H1 (cell line): ENCODE measurements around the gene TSPAN32. TPM values are rescaled to one million over a fixed set of nuclear protein-coding genes. Genes with fewer than 3 reads are reported as not detected.

Experiments used
- JUN ChIP-seq: IDR thresholded peaks from 2 replicates; pipeline ENCODE4 v1.6.1; 2011; ENCODE audit warnings: low read depth, mild to moderate bottlenecking, improper control_type of control experiment, low read length
- KDM4A ChIP-seq: IDR thresholded peaks from one replicate; pipeline ENCODE4 v1.7.1; 2012; ENCODE audit warnings: low read depth, mild to moderate bottlenecking, moderate library complexity, low read length, inconsistent platforms; ENCODE audit not compliant: severe bottlenecking
- polyA plus RNA-seq, 7 experiments: library from polyadenylated mRNA; depleted of rRNA in 3 of 7; stranded (reverse) in 5 of 7; unstranded in 2 of 7; fragments of >200 nt in 5 of 7; fragments of 200-250 nt in 2 of 7; gene quantifications; 1 replicate in 5 of 7; 2 replicates in 1 of 7; 4 replicates in 1 of 7; pipeline versions ENCODE4 v1.2.1 to v1.2.3, GENCODE V29; 2011 to 2013; ENCODE audit warnings: missing spikeins in 2 of 7, mixed read lengths in 2 of 7
- total RNA-seq: library from RNA; stranded (reverse); fragmentation: NEBNext Ultra II Directional; extraction: Animal tissue kit (Norgen Biotek cat#: 25700); gene quantifications from 2 replicates; pipeline ENCODE4 v1.2.1, GENCODE V29; 2021
- TF ChIP-seq, protein P1 (sequence below): fragments of 300-600 bp; sonication (generic); IDR thresholded peaks from 2 replicates; pipeline ENCODE4 v1.7.1; 2012; ENCODE audit warnings: low read length, moderate library complexity, mild to moderate bottlenecking, inconsistent platforms; ENCODE audit not compliant: insufficient replicate concordance

TSPAN32 gene
- total and polyA plus RNA-seq, 2 of the 8 experiments (the other 6 are each of a cell fraction or from before 2014, with no cell fraction given): not detected

DNA sequence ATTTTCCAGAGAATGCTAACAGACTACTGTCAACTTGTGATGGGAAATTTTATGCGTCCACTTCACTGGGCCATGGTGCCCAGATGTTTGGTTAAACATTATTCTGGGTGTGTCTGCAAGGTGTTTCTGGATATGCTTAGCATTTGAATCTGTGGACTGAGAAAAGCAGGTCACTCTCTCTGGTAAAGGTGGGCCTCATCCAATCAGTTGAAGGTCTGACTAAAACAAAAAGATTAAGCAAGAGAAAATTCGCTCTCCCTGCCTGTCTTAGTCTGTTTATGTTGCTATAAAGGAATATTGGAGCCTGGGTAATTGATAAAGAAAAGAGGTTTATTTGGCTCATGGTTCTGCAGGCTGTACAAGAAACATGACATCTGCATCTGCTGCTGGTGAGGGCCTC is 43.2 kb downstream of the TSPAN32 start (continued):
- TF ChIP-seq, protein P1, sequence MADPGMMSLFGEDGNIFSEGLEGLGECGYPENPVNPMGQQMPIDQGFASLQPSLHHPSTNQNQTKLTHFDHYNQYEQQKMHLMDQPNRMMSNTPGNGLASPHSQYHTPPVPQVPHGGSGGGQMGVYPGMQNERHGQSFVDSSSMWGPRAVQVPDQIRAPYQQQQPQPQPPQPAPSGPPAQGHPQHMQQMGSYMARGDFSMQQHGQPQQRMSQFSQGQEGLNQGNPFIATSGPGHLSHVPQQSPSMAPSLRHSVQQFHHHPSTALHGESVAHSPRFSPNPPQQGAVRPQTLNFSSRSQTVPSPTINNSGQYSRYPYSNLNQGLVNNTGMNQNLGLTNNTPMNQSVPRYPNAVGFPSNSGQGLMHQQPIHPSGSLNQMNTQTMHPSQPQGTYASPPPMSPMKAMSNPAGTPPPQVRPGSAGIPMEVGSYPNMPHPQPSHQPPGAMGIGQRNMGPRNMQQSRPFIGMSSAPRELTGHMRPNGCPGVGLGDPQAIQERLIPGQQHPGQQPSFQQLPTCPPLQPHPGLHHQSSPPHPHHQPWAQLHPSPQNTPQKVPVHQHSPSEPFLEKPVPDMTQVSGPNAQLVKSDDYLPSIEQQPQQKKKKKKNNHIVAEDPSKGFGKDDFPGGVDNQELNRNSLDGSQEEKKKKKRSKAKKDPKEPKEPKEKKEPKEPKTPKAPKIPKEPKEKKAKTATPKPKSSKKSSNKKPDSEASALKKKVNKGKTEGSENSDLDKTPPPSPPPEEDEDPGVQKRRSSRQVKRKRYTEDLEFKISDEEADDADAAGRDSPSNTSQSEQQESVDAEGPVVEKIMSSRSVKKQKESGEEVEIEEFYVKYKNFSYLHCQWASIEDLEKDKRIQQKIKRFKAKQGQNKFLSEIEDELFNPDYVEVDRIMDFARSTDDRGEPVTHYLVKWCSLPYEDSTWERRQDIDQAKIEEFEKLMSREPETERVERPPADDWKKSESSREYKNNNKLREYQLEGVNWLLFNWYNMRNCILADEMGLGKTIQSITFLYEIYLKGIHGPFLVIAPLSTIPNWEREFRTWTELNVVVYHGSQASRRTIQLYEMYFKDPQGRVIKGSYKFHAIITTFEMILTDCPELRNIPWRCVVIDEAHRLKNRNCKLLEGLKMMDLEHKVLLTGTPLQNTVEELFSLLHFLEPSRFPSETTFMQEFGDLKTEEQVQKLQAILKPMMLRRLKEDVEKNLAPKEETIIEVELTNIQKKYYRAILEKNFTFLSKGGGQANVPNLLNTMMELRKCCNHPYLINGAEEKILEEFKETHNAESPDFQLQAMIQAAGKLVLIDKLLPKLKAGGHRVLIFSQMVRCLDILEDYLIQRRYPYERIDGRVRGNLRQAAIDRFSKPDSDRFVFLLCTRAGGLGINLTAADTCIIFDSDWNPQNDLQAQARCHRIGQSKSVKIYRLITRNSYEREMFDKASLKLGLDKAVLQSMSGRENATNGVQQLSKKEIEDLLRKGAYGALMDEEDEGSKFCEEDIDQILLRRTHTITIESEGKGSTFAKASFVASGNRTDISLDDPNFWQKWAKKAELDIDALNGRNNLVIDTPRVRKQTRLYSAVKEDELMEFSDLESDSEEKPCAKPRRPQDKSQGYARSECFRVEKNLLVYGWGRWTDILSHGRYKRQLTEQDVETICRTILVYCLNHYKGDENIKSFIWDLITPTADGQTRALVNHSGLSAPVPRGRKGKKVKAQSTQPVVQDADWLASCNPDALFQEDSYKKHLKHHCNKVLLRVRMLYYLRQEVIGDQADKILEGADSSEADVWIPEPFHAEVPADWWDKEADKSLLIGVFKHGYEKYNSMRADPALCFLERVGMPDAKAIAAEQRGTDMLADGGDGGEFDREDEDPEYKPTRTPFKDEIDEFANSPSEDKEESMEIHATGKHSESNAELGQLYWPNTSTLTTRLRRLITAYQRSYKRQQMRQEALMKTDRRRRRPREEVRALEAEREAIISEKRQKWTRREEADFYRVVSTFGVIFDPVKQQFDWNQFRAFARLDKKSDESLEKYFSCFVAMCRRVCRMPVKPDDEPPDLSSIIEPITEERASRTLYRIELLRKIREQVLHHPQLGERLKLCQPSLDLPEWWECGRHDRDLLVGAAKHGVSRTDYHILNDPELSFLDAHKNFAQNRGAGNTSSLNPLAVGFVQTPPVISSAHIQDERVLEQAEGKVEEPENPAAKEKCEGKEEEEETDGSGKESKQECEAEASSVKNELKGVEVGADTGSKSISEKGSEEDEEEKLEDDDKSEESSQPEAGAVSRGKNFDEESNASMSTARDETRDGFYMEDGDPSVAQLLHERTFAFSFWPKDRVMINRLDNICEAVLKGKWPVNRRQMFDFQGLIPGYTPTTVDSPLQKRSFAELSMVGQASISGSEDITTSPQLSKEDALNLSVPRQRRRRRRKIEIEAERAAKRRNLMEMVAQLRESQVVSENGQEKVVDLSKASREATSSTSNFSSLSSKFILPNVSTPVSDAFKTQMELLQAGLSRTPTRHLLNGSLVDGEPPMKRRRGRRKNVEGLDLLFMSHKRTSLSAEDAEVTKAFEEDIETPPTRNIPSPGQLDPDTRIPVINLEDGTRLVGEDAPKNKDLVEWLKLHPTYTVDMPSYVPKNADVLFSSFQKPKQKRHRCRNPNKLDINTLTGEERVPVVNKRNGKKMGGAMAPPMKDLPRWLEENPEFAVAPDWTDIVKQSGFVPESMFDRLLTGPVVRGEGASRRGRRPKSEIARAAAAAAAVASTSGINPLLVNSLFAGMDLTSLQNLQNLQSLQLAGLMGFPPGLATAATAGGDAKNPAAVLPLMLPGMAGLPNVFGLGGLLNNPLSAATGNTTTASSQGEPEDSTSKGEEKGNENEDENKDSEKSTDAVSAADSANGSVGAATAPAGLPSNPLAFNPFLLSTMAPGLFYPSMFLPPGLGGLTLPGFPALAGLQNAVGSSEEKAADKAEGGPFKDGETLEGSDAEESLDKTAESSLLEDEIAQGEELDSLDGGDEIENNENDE: no peak
- TF ChIP-seq JUN (no peak), KDM4A (no peak)
